Measurements from ENCODE around the gene MGAT4B. TPM values are rescaled to one million over a fixed set of nuclear protein-coding genes. Genes with fewer than 3 reads are reported as not detected.

The MGAT4B gene
- total RNA-seq, 4 donors from 2014 or later: 52.7 to 153 (median 91.0) TPM

Small RNA genes lying within 50 kb of the gene (small RNA-seq; reads per million reads assigned to genes)
- gene MIR1229 (0.57 reads per million), gene RF00019 (not detected)

Other genes with a start within 250 kb of the MGAT4B start
- 100 to 1,000 TPM; 473 to 711 (median 678) TPM for gene HNRNPH1, start 183.2 kb downstream of the MGAT4B start, total RNA-seq
- gene CBY3, start 125.8 kb downstream of the MGAT4B start, total RNA-seq: 1 to 10 TPM in 1 of 4 donors, not detected in 3; 1.2 TPM
- 100 to 1,000 TPM; 258 to 315 (median 272) TPM for gene CANX, start 107.9 kb downstream of the MGAT4B start, total RNA-seq
- 10 to 100 TPM; 27.0 to 38.1 (median 31.9) TPM for gene MAML1, start 74.0 kb downstream of the MGAT4B start, total RNA-seq
- gene LTC4S, start 12.9 kb downstream of the MGAT4B start, total RNA-seq: 10 to 100 TPM in 2 of 4 donors, 1 to 10 TPM in 2; 7.6 to 38.6 (median 18.4) TPM
- gene SQSTM1, start 14.0 kb upstream of the MGAT4B start, total RNA-seq: 100 to 1,000 TPM; 408 to 463 (median 452) TPM
- gene MRNIP, start 52.0 kb upstream of the MGAT4B start, total RNA-seq: 10 to 100 TPM; 48.5 to 82.4 (median 63.2) TPM
- gene TBC1D9B, start 101.0 kb upstream of the MGAT4B start, total RNA-seq: 100 to 1,000 TPM; 115 to 210 (median 168) TPM

Measured in tibial nerve (tissue), 4 donors.